ENCODE results near the gene TBL1XR1.

The TBL1XR1 gene

DNA sequence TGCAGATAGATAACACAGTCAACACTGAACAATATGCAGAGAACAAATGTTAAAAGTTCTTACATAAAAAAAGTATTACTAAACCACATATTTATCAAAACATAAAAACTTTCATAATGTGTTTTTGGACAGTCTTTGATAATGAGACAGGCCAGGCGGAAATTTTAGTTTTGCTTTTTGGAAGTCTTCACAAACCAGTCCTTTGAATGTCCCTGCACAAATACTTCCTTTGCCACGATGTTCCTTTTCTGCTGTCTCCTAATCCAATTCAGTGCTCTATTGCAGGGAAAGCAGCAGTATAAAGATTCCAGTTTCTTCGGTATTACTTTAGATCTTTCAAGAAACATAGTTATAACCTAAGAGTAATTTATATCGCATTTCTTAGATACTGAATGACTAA is 135.9 kb downstream of the TBL1XR1 start:
- H2BK5ac ChIP-seq (ENCODE audit: low read depth, low read length, poor library complexity, severe bottlenecking): no peak overlapping the region
- no peaks in the 10 kb centered on the region for H3K9me3 ChIP-seq (ENCODE audit: control insufficient read depth, low read length)
- 100% methylated on average over 1 of the region's 4 CpGs for WGBS
- H3K4me2 ChIP-seq (ENCODE audit: low read length, poor library complexity, severe bottlenecking): no peak overlapping the region
- no peak overlapping the region for H3K14ac ChIP-seq (ENCODE audit: low read length in 2 of 2)
- no peak overlapping the region for H2BK15ac ChIP-seq (ENCODE audit: low read depth, poor library complexity, severe bottlenecking)
- H3K9ac ChIP-seq (ENCODE audit: low read length): peak overlapping the region; percentile 12
- no peaks in the 10 kb centered on the region for H3K4me1 ChIP-seq (ENCODE audit: control insufficient read depth, insufficient read depth, low read depth, low read length)
- no peak overlapping the region for H3K18ac ChIP-seq (ENCODE audit: low read depth in 1 of 2, low read length in 2 of 2)
- peaks cover 0 to 15% of the 10 kb centered on the region in 2 experiments for H3K36me3 ChIP-seq (ENCODE audit: control insufficient read depth in 1 of 2, insufficient read depth in 2 of 2, low read depth in 1 of 2, low read length in 2 of 2)
- no peak for DNase-seq
- no peak overlapping the region for H4K8ac ChIP-seq (ENCODE audit: low read length)
- no peak overlapping the region for H3K27ac ChIP-seq (ENCODE audit: low read length, poor library complexity, severe bottlenecking)
- H2BK12ac ChIP-seq (ENCODE audit: low read length in 2 of 2): no peak overlapping the region
- H3K4me3 ChIP-seq (ENCODE audit: insufficient read depth in 1 of 2, low read depth in 1 of 2, low read length in 2 of 2): no peak overlapping the region
- H2AK5ac ChIP-seq (ENCODE audit: low read length, severe bottlenecking): no peak overlapping the region
- H3K79me1 ChIP-seq (replicated peaks; ENCODE audit: low read length, poor library complexity, severe bottlenecking): peaks cover 21% of the 10 kb centered on the region
- H2AFZ ChIP-seq (ENCODE audit: low read depth, low read length): no peak overlapping the region
- no peak overlapping the region for H3K4ac ChIP-seq (ENCODE audit: low read depth in 1 of 2, low read length in 2 of 2)
- no peak overlapping the region for H2BK120ac ChIP-seq (ENCODE audit: low read depth, low read length)
- H3K23ac ChIP-seq (ENCODE audit: low read length in 2 of 2): no peak overlapping the region
- H4K91ac ChIP-seq (ENCODE audit: low read length): no peak overlapping the region
- no peaks in the 10 kb centered on the region for H3K27me3 ChIP-seq (ENCODE audit: control insufficient read depth in 1 of 2, insufficient read depth in 1 of 2, low read length in 2 of 2)

DNA sequence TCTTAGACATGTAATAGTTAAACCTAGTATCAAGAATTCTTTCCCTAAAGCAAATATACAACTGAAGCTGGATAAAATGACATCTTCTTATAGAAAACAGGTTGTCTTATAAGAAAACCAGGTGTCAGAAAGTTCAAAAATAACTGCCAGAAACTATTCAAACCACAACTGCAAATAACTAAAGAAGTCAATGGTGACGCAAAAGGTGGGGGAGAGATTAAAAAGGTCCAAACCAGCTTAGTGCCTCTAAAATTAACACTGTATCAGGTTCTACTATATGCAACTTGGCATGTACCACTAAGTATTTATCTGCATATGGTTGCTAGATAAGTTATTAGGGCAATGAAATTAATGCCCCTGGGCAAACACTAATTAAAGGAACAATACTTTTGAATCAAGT is 136.8 kb downstream of the TBL1XR1 start:
- DNase-seq: no peak

DNA sequence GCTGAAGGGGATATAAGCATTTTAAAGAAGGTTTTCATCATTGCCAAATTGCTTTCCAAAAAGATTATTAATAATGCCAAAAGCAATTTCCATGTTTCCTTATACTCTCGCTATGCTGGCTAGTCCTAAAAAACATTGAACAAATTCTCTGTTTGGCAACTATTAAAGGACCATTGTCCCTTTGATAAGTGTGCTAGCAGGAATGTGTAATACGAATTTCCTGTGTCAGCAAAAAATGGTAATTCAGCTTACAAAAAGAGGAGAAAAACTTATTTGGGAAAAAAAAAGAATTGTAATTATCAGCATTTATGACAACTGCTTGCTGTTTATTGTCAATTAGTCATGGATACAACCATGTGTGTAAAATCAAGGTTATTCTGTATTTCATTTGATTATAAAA is 138.6 kb downstream of the TBL1XR1 start:
- no peak overlapping the region for H3K27ac ChIP-seq (ENCODE audit: low read length, poor library complexity, severe bottlenecking)
- H3K18ac ChIP-seq (ENCODE audit: low read depth in 1 of 2, low read length in 2 of 2): no peak overlapping the region
- H3K9ac ChIP-seq (ENCODE audit: low read length): no peak overlapping the region
- 100% methylated on average over 2 of the region's 2 CpGs for WGBS
- no peak overlapping the region for H3K14ac ChIP-seq (ENCODE audit: low read length in 2 of 2)
- no peaks in the 10 kb centered on the region for H3K27me3 ChIP-seq (ENCODE audit: control insufficient read depth in 1 of 2, insufficient read depth in 1 of 2, low read length in 2 of 2)
- no peak overlapping the region for H2BK120ac ChIP-seq (ENCODE audit: low read depth, low read length)
- H4K8ac ChIP-seq (ENCODE audit: low read length): no peak overlapping the region
- DNase-seq: no peak
- H3K23ac ChIP-seq (ENCODE audit: low read length in 2 of 2): no peak overlapping the region
- no peak overlapping the region for H2AFZ ChIP-seq (ENCODE audit: low read depth, low read length)
- no peak overlapping the region for H3K4ac ChIP-seq (ENCODE audit: low read depth in 1 of 2, low read length in 2 of 2)
- H2BK15ac ChIP-seq (ENCODE audit: low read depth, poor library complexity, severe bottlenecking): no peak overlapping the region
- no peak overlapping the region for H2BK12ac ChIP-seq (ENCODE audit: low read length in 2 of 2)
- H3K79me1 ChIP-seq (replicated peaks; ENCODE audit: low read length, poor library complexity, severe bottlenecking): peaks cover 19% of the 10 kb centered on the region
- no peaks in the 10 kb centered on the region for H3K4me1 ChIP-seq (ENCODE audit: control insufficient read depth, insufficient read depth, low read depth, low read length)
- no peak overlapping the region for H2BK5ac ChIP-seq (ENCODE audit: low read depth, low read length, poor library complexity, severe bottlenecking)
- no peak overlapping the region for H3K4me2 ChIP-seq (ENCODE audit: low read length, poor library complexity, severe bottlenecking)
- no peaks in the 10 kb centered on the region for H3K9me3 ChIP-seq (ENCODE audit: control insufficient read depth, low read length)
- peaks cover 0 to 13% of the 10 kb centered on the region in 2 experiments for H3K36me3 ChIP-seq (ENCODE audit: control insufficient read depth in 1 of 2, insufficient read depth in 2 of 2, low read depth in 1 of 2, low read length in 2 of 2)
- H2AK5ac ChIP-seq (ENCODE audit: low read length, severe bottlenecking): no peak overlapping the region
- H4K91ac ChIP-seq (ENCODE audit: low read length): no peak overlapping the region
- no peak overlapping the region for H3K4me3 ChIP-seq (ENCODE audit: insufficient read depth in 1 of 2, low read depth in 1 of 2, low read length in 2 of 2)

More for the DNA sequence above, 136.8 kb downstream of the TBL1XR1 start:
- no peak overlapping the region for H2BK120ac ChIP-seq (ENCODE audit: low read depth, low read length)
- H3K18ac ChIP-seq (ENCODE audit: low read depth in 1 of 2, low read length in 2 of 2): no peak overlapping the region
- no peak overlapping the region for H3K27ac ChIP-seq (ENCODE audit: low read length, poor library complexity, severe bottlenecking)
- H3K4me3 ChIP-seq (ENCODE audit: insufficient read depth in 1 of 2, low read depth in 1 of 2, low read length in 2 of 2): no peak overlapping the region
- H2BK15ac ChIP-seq (ENCODE audit: low read depth, poor library complexity, severe bottlenecking): no peak overlapping the region
- H3K4me2 ChIP-seq (ENCODE audit: low read length, poor library complexity, severe bottlenecking): no peak overlapping the region
- no peak overlapping the region for H3K9ac ChIP-seq (ENCODE audit: low read length)
- no peak overlapping the region for H2BK12ac ChIP-seq (ENCODE audit: low read length in 2 of 2)
- peaks cover 0 to 15% of the 10 kb centered on the region in 2 experiments for H3K36me3 ChIP-seq (ENCODE audit: control insufficient read depth in 1 of 2, insufficient read depth in 2 of 2, low read depth in 1 of 2, low read length in 2 of 2)
- no peak overlapping the region for H3K14ac ChIP-seq (ENCODE audit: low read length in 2 of 2)
- no peak overlapping the region for H2AFZ ChIP-seq (ENCODE audit: low read depth, low read length)
- no peak overlapping the region for H2AK5ac ChIP-seq (ENCODE audit: low read length, severe bottlenecking)
- no CpG with 5 or more reads among the region's 1 CpG for WGBS
- no peak overlapping the region for H3K23ac ChIP-seq (ENCODE audit: low read length in 2 of 2)
- H3K27me3 ChIP-seq (ENCODE audit: control insufficient read depth in 1 of 2, insufficient read depth in 1 of 2, low read length in 2 of 2): no peaks in the 10 kb centered on the region
- no peaks in the 10 kb centered on the region for H3K9me3 ChIP-seq (ENCODE audit: control insufficient read depth, low read length)
- H3K4ac ChIP-seq (ENCODE audit: low read depth in 1 of 2, low read length in 2 of 2): no peak overlapping the region
- peaks cover 20% of the 10 kb centered on the region for H3K79me1 ChIP-seq (replicated peaks; ENCODE audit: low read length, poor library complexity, severe bottlenecking)
- no peaks in the 10 kb centered on the region for H3K4me1 ChIP-seq (ENCODE audit: control insufficient read depth, insufficient read depth, low read depth, low read length)
- no peak overlapping the region for H2BK5ac ChIP-seq (ENCODE audit: low read depth, low read length, poor library complexity, severe bottlenecking)
- no peak overlapping the region for H4K91ac ChIP-seq (ENCODE audit: low read length)
- no peak overlapping the region for H4K8ac ChIP-seq (ENCODE audit: low read length)

DNA sequence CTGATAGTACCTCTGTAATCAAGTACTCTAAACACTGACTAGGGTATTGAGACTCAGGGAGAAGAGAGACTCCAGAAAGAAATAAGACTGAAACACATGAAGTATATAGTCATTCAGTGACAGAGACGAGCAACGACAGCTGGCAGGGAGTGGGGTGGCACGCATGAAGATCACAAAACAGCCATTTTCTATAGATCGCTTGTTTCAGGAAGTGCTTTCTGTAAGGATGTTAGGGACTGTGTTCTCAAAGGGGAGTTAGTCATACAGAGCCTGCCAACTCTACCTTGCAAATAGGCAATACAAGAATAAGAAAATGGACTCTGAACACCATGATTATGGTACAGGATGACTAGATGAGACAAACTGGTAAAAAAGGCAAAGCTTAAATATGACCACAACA is 139.5 kb downstream of the TBL1XR1 start:
- H2BK5ac ChIP-seq (ENCODE audit: low read depth, low read length, poor library complexity, severe bottlenecking): peak overlapping the region; percentile 12
- DNase-seq: no peak
- no peak overlapping the region for H2BK12ac ChIP-seq (ENCODE audit: low read length in 2 of 2)
- no peak overlapping the region for H3K4ac ChIP-seq (ENCODE audit: low read depth in 1 of 2, low read length in 2 of 2)
- no peak overlapping the region for H3K23ac ChIP-seq (ENCODE audit: low read length in 2 of 2)
- no peak overlapping the region for H3K4me3 ChIP-seq (ENCODE audit: insufficient read depth in 1 of 2, low read depth in 1 of 2, low read length in 2 of 2)
- no peak overlapping the region for H4K91ac ChIP-seq (ENCODE audit: low read length)
- H3K14ac ChIP-seq (ENCODE audit: low read length in 2 of 2): no peak overlapping the region
- H2AK5ac ChIP-seq (ENCODE audit: low read length, severe bottlenecking): no peak overlapping the region
- H3K36me3 ChIP-seq (ENCODE audit: control insufficient read depth in 1 of 2, insufficient read depth in 2 of 2, low read depth in 1 of 2, low read length in 2 of 2): peaks cover 2 to 19% of the 10 kb centered on the region in 2 experiments
- peaks cover 19% of the 10 kb centered on the region for H3K79me1 ChIP-seq (replicated peaks; ENCODE audit: low read length, poor library complexity, severe bottlenecking)
- no peak overlapping the region for H3K27ac ChIP-seq (ENCODE audit: low read length, poor library complexity, severe bottlenecking)
- no peak overlapping the region for H3K4me2 ChIP-seq (ENCODE audit: low read length, poor library complexity, severe bottlenecking)
- no peak overlapping the region for H2AFZ ChIP-seq (ENCODE audit: low read depth, low read length)
- WGBS: 97% methylated on average over 4 of the region's 4 CpGs
- no peaks in the 10 kb centered on the region for H3K9me3 ChIP-seq (ENCODE audit: control insufficient read depth, low read length)
- H2BK120ac ChIP-seq (ENCODE audit: low read depth, low read length): no peak overlapping the region
- peaks cover 1% of the 10 kb centered on the region for H3K4me1 ChIP-seq (ENCODE audit: control insufficient read depth, insufficient read depth, low read depth, low read length)
- H3K27me3 ChIP-seq (ENCODE audit: control insufficient read depth in 1 of 2, insufficient read depth in 1 of 2, low read length in 2 of 2): no peaks in the 10 kb centered on the region
- no peak overlapping the region for H2BK15ac ChIP-seq (ENCODE audit: low read depth, poor library complexity, severe bottlenecking)
- no peak overlapping the region for H4K8ac ChIP-seq (ENCODE audit: low read length)
- H3K9ac ChIP-seq (ENCODE audit: low read length): no peak overlapping the region
- H3K18ac ChIP-seq (ENCODE audit: low read depth in 1 of 2, low read length in 2 of 2): no peak overlapping the region
